Breast epithelium (tissue), 3 donors: Measurements from ENCODE around the gene TCF4.

Experiments
- CTCF ChIP-seq, 3 donors: fragments of 450-650 bp; IDR thresholded peaks; one replicate each; pipeline ENCODE4 v1.5.1; 2016 to 2017; ENCODE audit warnings: antibody characterized with exemption in 3 of 3, mild to moderate bottlenecking in 3 of 3, moderate library complexity in 3 of 3
- POLR2A ChIP-seq: fragments of 450-650 bp; IDR thresholded peaks from one replicate; pipeline ENCODE4 v1.6.1; 2016; ENCODE audit warnings: antibody characterized with exemption, mild to moderate bottlenecking, moderate library complexity
- POLR2AphosphoS5 ChIP-seq, 3 donors: sonication (generic); formaldehyde crosslinking; IDR thresholded peaks; one replicate each; pipeline ENCODE4 v1.6.1; 2017; ENCODE audit warnings: antibody characterized with exemption in 3 of 3

- TF ChIP-seq CTCF (IDR thresholded peaks at IDR 0.05) (no peak), POLR2AphosphoS5 (IDR thresholded peaks at IDR 0.05) (no peak), POLR2A (no peak)
Measured at GRCh38 chr18:55579501-55580270, 8.3 kb downstream of the TCF4 start.
